Measurements from ENCODE around the gene SLC1A3.
A peak's percentile ranks its signal among the peaks of the same experiment; 100 is the strongest.
"Not testable (repeated sequence)": the region's sequence is repeated elsewhere in the genome, so short reads cannot be mapped to it uniquely, and the experiment has no call there.

The SLC1A3 gene

GRCh38 chr5:36606428-36607113 is at the start of gene SLC1A3:
SLC1A3 (plus strand) TSS chr5:36606606; CDS start chr5:36608424, 1,818 bp downstream.
- DNase-seq (ENCODE audit: low spot score): peak; percentile 21

DNA sequence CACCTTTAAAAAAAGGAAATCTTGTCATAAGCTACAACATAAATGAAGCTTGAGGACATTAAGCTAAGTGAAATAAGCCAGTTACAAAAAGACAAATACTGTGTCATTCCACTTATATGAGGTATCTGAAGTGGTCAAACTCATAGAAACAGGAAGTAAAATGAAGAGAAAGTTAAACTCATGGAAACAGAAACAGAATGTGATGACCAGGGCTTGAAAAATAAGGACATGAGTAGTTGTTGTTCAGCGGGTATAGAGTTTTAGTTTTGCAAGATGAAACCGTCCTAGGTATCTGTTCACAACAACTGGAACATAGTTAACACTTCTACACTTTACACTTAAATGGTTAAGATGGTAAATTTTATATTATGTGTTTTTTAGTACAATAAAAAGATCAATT is 47.8 kb upstream of the SLC1A3 start:
- no peak for DNase-seq (ENCODE audit: low spot score)

DNA sequence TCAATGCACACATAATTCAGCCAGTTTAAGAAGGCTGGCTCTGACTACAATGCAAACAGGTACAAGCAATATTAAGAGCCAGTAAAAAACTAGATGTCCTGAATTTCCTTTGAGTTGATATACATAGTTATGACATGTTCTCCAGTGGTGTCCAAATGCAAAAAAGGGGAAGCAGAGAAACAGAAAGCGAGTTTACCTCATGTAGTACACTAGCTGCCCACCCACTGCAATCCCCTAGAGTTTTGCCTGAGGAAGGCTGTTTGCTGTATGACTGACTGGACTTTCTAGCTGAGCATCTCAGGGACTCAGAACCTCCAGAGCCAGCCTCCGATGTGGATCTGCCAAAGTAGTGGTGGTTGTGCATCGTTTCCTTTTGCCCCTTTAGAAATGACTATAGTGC is 44.8 kb upstream of the SLC1A3 start:
- DNase-seq (ENCODE audit: low spot score): no peak

DNA sequence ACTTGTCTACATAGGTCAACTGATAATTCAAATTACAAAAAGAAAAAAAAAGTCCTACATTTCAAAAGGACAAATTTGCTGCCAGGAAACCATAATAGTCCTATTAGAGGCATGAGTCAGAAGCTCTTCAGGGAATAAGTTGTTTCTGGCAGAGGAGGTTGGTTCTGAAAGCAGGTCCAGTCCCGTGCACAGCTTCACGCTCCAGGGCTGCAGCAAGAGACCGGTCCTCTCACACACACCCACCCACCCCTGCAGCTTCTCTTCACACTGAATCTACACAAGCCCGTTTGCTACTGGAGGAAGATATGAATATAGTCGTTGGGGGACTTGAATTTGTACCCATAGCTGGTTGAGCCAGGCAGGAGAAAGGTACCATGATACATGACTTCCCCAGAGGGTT is 36.9 kb upstream of the SLC1A3 start:
- no peak for DNase-seq (ENCODE audit: low spot score)

DNA sequence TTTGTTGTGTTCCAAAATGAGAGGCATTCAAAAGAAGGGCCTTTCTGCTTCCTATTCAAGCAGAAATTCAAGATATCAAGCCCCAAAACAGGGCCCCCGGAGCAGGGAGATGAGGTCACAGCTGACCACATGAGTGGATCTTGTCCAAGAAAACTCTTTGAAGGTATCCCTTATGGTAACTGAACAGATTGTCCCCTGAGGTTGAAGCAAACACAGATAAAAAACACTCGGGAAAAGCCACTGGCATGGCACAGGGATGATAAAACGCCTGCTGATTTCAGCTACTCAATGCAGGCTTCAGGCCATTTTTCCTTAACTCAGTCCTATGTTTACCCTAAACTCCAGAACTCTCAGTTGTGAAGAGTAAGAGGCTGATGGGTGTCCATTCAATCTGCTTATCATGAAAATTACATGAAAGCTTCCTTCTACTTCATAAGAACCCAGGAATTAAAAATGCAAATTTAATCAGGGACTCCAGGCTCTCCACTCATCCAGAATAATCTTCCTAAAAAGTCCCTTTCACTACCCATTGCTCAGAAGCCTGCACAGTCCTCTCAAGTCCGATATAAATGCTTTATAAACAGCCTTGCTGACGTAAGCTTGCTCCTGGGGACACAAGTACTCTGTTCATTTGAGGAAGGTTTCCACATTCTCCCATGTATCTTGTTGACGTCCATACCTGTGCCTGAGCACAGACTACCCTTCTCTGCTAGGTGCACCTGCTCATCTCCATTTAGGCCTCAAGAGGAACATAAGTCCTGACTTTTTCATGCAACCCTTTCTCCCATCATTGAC is 35.9 kb upstream of the SLC1A3 start:
- no peak for DNase-seq (ENCODE audit: low spot score)

GRCh38 chr5:36571401-36572042 is 34.9 kb upstream of the SLC1A3 start:
- DNase-seq (ENCODE audit: low spot score): no peak

DNA sequence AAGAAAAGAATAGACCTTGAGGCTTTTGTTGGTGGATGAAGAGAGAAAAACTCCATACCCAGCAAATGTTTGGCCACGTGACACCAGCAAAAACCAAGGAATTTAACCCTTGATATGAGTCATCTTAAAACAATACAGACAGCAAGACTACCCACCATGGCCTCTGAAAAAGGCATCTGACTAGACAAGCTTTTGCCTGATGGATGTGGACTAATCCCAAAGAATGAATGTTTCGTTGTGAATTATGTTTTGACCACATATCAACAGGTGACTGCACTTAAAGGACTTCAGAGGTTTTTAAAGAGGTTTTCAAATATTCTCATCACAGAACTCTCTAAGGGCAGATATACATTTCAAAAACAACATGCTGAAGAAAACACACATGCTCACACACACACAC is 33.0 kb upstream of the SLC1A3 start:
- DNase-seq (ENCODE audit: low spot score): no peak

GRCh38 chr5:36575361-36575781 is 31.0 kb upstream of the SLC1A3 start:
- DNase-seq (ENCODE audit: low spot score): no peak

- DNase-seq (ENCODE audit: low spot score): no peak
Measured at GRCh38 chr5:36576721-36577120, 29.7 kb upstream of the SLC1A3 start.

- not testable (repeated sequence) for DNase-seq (ENCODE audit: low spot score)
Measured at GRCh38 chr5:36579858-36580257, 26.5 kb upstream of the SLC1A3 start.

DNA sequence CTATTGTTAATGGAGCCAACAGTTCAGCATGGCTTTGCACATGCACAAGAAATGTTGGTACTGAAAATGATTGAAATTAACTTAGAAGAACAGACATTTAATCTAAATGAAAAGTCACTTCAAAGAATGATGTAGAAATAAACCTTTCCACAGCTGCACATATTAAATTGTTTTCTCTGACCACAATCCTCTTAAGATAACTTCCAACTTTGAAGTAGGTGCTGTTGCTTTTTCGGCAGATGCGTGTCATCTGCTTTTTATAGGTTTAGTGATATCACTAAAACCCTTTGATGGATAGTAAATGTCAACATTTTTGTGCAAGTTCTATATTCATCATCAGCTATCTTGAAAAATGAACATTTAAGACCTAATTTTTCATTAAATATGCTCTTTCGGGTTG is 25.3 kb upstream of the SLC1A3 start:
- no peak for DNase-seq (ENCODE audit: low spot score)

DNA sequence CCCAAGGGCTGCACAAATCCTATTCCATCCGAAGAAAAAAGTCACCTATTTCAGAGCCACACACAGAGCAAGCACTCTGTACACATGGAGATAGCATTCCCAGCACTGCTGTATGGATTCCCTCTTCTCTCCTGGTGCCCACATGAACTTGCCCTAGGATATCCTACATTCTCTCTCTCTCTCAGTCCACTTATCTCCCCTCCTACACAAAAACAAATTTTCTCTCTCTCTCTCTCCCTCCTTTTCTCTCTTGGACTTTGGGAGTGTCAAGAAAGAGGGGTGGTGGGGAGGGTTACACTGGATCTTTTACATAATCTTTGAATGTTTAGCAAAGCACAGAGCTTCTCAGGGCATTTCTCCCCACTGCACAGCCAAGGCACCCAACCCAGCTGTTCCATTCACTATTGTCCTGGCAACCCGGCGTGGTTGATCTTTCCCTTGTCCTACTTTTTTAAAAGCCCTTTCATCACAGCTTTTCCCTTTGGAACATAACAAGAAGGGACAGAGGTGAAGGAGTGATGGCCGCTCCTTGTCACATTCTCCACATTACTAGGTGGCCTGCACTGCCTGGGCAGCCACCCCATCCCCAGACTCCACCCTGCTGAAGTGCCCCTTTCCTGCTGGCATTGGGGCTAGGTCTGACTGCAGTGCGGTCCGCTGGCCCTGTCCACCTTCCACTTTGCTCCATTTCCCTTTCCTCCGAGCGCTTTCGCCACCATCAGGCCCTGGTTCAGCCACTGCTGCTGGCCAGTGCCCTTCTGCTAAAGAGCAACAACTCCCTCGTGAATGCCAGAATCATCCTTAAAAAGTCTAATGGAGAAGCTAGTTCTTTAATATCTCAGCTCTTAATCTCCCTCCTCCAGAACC is 22.2 kb upstream of the SLC1A3 start:
- DNase-seq (ENCODE audit: low spot score): no peak

GRCh38 chr5:36585701-36586100 is 20.7 kb upstream of the SLC1A3 start:
- no peak for DNase-seq (ENCODE audit: low spot score)

- DNase-seq (ENCODE audit: low spot score): no peak
Measured at GRCh38 chr5:36587354-36587753, 19.1 kb upstream of the SLC1A3 start.

DNA sequence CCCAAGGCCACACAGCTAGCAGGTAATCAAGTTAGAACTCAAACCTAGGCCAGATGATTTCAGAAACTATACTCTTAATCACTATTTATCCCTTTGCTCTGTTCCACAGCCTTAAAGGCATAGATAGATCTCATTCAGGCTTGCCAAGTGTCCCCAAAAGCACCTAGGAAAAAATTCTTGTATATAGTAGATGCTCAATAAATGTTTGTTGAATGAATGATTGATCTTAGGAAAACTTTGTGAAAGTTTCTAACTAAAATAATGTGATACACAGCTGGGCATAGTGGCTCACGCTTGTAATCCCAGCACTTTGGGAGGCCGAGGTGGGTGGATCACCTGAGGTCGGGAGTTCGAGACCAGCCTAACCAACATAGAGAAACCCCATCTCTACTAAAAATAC is 16.7 kb upstream of the SLC1A3 start:
- DNase-seq (ENCODE audit: low spot score): not testable (repeated sequence)

- no peak for DNase-seq (ENCODE audit: low spot score)
Measured at GRCh38 chr5:36590513-36591286, 15.7 kb upstream of the SLC1A3 start.

GRCh38 chr5:36593867-36594266 is 12.5 kb upstream of the SLC1A3 start:
- DNase-seq (ENCODE audit: low spot score): no peak

GRCh38 chr5:36596247-36596646 is 10.2 kb upstream of the SLC1A3 start:
- DNase-seq (ENCODE audit: low spot score): no peak

GRCh38 chr5:36596756-36597155 is 9.7 kb upstream of the SLC1A3 start:
- DNase-seq (ENCODE audit: low spot score): no peak

DNA sequence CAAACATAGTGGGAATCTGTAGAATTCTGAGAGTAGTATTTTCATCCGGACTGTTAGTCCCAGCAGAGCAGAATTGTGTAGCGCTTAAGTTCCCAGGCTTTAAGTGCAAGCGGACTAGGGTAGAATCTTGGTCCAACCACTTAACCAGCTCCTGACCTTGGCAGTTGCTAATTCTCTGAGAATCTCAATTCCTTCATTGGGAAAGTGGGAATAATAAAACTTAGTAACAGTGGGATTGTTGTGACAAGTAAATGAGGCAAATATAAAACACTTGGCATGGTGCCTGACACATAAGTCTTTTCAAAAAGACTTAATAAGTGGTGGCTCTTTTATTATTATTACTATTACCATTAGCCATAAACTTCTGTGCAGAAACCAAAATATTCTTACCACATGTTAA is 8.4 kb upstream of the SLC1A3 start:
- no peak for DNase-seq (ENCODE audit: low spot score)
